HG02642 (cell line): Measurements from ENCODE around the gene ZNF423.
A peak's percentile ranks its signal among the peaks of the same experiment; 100 is the strongest.

Source experiments
- ATAC-seq: cut with Tn5 transposase; IDR thresholded peaks from one replicate; pipeline ENCODE4 v1.9.1; 2021; ENCODE audit warnings: mild to moderate bottlenecking; ENCODE audit not compliant: unreplicated experiment, poor library complexity

The ZNF423 gene

GRCh38 chr16:49491771-49492761, 363.8 kb downstream of the ZNF423 start:
- ATAC-seq: peak; percentile 75

DNA sequence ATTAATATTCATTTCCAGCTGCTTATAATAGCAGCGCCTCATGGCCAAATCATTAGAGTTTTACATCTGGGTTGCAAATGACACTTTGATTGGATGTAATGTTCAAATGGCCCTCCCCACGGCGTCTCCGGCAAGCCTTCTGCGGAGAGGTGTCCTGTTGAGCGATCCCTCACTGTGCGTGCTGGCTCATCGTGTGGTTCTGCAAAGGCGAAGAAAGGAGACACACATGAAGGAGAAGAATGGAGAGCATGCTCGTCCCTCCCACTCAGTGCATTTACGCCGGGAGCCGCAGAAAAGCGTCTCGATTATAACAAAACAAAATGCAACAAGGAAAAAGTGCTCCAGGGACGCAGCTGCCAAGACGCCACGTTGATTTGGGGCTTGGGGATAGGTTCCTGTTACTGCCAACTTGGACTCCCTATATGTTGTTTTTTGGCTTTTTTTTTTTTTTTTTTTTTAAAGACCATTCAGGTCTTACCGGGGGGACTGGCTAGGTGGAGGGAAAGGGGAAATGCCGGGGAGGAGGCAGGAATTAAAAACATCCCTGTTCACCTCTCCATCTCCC, 364.7 kb downstream of the ZNF423 start:
- ATAC-seq: no peak

GRCh38 chr16:49490321-49490705, 365.6 kb downstream of the ZNF423 start:
- no peak for ATAC-seq

DNA sequence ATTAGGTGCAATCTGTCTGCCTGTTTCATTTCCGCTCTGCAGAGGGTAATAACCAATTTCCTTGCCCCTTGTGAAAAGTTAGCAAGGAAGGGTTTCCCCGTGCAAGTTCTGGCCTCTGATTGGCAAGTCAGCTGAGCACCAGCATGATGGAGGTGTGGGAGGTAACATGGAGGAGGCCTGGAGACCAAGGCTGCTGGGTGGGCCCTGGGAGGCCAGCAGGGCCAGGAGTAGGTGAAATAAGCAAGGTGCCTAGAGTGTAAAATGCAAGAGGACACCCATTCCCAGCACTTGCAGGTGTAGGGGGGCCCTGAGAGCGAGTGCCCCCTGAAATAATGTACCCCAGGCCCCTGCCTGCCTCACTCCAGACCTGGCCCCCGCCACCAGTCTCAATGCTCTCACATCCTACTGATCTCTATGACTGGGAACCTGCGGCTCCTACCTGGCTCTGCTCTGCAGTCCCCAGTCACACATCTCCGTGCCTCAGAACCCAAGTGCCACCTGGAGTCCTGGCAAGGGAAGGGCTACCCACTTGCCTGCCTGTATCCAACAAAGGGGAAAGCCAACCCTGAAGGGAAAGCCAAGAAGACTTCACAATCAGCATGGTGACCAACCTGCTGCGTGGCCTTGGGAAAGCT, 366.1 kb downstream of the ZNF423 start:
- no peak for ATAC-seq

- no peak for ATAC-seq
Measured at GRCh38 chr16:49488740-49489525, 367.0 kb downstream of the ZNF423 start.

DNA sequence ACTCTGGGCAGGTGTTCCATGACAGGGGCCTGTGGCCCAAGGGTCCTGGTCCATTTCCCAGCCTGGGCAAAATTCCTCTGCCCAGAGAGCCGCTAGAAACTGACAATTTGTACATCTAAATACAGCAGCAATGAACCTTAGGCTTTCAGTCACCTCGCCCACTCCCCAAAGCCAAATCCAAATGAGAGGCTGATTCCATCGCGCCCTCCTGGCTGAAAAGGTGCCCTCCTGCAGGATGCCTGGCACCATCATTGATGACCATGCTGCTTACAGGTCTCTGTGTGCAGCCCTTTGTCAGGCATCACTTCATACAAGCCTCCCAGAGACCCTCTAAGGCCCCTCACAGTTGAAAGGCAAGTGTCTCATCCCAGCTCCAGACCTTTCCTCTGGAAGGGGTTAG, 367.6 kb downstream of the ZNF423 start:
- no peak for ATAC-seq

DNA sequence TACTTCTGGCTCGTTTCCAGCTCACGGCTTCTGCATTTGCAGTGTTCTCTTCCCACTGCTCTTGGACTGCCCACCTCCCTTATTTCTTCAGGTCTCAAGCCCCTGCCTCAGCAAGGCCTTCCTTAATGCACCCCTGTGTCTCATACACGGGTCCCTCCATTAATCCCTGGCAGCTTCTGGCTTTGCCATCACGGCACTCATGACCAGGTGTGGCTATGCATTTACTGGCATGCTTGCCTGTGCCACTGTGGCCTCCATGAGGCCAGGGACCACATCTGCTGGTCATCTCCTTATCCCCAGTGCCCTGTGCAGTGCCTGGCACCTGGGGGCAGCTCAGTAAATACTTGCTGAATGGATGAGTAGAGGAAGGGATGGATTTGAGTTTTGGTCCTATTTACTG, 368.2 kb downstream of the ZNF423 start:
- ATAC-seq: no peak

- no peak for ATAC-seq
Measured at GRCh38 chr16:49486400-49486799, 369.5 kb downstream of the ZNF423 start.

GRCh38 chr16:49485663-49486062, 370.2 kb downstream of the ZNF423 start:
- no peak for ATAC-seq

- no peak for ATAC-seq
Measured at GRCh38 chr16:49484936-49485335, 371.0 kb downstream of the ZNF423 start.

- ATAC-seq: peak; percentile 86
Measured at GRCh38 chr16:49484451-49484849, 371.5 kb downstream of the ZNF423 start.

DNA sequence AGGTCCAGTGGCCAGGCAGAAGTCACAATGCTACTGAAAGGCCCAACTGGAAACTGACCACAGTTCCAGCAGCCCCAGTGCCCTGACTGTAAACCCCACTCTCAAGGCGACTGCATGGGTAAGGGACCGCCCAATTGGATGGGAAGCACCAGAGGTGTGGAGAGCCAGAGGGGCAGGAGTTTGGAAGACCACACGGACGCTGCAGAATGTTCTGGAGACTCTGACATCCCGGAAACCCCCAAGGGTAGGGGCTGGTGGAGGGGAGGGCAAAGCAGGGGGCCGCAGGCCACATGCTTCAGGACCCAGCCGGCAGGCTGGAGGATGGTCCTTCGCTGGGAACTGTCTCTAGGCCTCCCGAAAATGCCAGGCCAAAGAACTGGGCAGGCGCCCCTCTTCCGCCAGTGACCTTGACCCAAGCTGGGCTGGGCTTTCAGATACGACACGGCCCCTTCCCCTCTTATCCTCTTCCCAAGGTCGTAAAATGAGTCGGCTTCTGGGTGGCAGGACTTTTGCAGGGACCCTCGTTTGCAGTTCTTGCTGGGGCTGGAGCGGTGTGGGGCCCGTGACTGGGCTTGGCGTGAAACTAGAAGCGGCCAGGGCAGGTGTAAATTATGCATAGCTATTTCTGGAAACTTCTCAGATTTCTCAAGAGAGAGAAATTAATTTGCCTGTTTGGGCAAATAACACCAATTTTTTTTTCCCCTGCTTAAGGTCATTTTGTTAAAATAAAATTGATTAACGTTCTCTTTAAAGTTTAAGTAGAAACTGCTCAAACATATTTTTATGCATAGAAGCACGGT, 372.1 kb downstream of the ZNF423 start:
- ATAC-seq: no peak

DNA sequence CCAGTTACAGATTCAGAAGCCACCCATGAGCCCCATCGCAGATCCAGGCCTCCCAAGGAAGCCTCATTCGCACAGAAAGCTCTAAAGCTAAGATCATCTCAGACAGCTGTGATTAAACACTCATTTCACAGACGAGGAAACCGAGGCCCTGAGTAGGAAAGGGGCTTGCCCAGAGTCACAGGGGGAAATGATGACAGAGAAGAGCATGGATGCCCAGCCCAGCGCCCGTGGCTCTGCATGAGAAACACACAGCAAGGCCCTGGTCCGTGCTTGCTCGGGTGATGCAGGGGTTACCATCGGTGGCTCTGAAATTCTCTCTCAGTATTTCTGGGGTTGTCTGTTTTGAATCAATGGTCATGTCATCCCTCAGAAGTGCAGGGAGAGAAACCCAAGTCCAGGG, 372.7 kb downstream of the ZNF423 start:
- ATAC-seq: no peak

GRCh38 chr16:49482690-49483089, 373.2 kb downstream of the ZNF423 start:
- no peak for ATAC-seq

DNA sequence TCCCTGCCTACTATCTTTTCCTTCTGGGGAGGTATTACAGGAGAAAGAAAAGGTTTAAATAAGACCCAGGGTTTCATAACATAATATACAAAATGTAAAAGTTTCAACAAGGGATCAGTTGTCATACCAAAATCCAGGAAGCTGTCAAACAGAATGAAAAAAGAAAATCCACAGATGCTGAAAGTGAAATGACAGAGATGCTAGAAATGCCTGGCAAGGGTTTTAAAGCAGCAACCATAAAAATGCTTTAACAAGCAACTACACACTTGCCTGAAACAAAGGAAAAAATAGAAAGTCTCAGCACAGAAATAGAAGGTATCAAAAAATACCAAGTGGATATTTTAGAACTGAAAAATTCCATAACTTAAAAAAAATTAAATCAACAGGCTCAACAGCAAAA, 377.3 kb downstream of the ZNF423 start:
- no peak for ATAC-seq

DNA sequence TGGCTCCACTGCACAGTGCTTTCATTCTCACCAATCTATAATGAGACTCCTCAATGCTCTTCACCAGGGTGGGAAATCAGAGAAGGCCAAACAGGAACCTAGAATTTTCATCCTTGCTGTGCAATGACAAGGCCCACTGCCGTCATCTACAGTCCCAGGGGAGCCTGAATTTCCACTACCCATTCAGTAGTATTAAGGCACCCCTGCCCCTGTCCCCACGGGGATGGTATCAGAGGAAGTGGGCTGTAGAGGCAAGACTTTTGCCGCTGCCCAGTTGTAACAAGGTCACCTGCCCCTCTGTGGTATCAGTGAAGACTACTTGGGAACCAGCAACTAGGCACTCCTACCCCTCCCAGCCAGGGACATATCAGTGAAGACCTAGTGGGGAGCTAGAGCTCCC, 377.8 kb downstream of the ZNF423 start:
- ATAC-seq: no peak

GRCh38 chr16:49477250-49477895, 378.5 kb downstream of the ZNF423 start:
- no peak for ATAC-seq

- ATAC-seq: no peak
Measured at GRCh38 chr16:49474741-49475140, 381.2 kb downstream of the ZNF423 start.

DNA sequence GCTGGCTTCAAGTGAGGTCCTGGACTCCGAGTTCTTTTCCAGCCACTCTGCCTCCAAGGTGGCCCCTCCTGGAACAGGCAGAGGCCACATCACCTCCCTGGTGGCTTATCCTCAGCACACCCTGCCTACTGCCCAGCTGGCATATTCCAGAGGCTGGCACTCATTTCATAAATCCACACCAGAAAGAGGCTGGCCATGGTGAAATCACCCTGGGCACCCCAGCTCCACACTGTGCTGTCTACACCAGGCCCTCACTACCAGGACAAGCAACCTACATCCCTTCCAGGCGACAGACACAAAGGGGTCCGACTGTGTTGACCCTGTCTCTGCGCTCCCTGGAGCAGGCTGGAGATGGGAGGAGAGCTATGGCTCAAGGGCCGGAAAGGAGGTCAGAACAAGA, 382.1 kb downstream of the ZNF423 start:
- no peak for ATAC-seq
